ENCODE results near the gene OR8D2. TPM values are rescaled to one million over a fixed set of nuclear protein-coding genes. Genes with fewer than 3 reads are reported as not detected.

Gene OR8D2
- total and polyA plus RNA-seq, 2 of the 4 experiments (the other 2 are of a cell fraction): not detected

DNA sequence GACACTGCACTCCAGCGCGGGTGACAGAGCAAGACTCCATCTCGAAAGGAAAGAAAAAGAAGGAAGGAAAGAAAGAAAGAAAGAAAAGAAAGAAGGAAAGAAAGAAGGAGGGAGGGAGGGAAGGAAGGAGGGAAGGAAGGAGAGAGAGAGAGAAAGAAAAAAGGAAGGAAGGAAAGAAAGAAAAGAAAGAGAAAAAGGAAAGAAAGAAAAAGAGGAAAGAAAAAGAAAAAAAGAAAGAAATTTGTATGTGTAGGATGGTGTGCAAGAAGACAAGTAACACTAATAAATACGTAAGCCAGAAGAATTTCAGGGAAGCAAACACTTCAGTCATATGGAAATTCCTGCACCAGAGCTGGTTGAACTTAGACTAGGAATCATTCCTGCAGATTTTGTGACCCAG, 6.9 kb downstream of the OR8D2 start:
- BruUV-seq (replicated peaks): no TSS peak
- POLR2A ChIA-PET (ENCODE audit: unreplicated experiment): no interaction called here

More for the DNA sequence above, 6.9 kb downstream of the OR8D2 start:
- no peak overlapping the region for H3K4me2 ChIP-seq (ENCODE audit: low read depth, low read length)
- 100% methylated on average over 3 of the region's 4 CpGs; no CpG with 5 or more reads in 1 of the 2 experiments for WGBS, 2 experiments (ENCODE audit: extremely low coverage in 2 of 2, insufficient read length in 1 of 2)
- H4K5ac ChIP-seq (ENCODE audit: low read depth, low read length): no peak overlapping the region
- no peak overlapping the region for H2BK15ac ChIP-seq (ENCODE audit: low read depth, low read length)
- TF ChIP-seq MXI1 (IDR thresholded peaks at IDR 0.05; ENCODE audit: borderline replicate concordance, low read depth, low read length): no peak
- no peak for TF ChIP-seq FOS (IDR thresholded peaks at IDR 0.05; ENCODE audit: low read depth, low read length)
- no peak for TF ChIP-seq CEBPB (IDR thresholded peaks at IDR 0.05; ENCODE audit: low read depth, low read length)
- no peak for TF ChIP-seq CHD1 (IDR thresholded peaks at IDR 0.05; ENCODE audit: low read depth, low read length)
- TF ChIP-seq, protein P1, sequence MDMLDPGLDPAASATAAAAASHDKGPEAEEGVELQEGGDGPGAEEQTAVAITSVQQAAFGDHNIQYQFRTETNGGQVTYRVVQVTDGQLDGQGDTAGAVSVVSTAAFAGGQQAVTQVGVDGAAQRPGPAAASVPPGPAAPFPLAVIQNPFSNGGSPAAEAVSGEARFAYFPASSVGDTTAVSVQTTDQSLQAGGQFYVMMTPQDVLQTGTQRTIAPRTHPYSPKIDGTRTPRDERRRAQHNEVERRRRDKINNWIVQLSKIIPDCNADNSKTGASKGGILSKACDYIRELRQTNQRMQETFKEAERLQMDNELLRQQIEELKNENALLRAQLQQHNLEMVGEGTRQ (IDR thresholded peaks at IDR 0.05; ENCODE audit: low read depth, low read length): no peak
- TF ChIP-seq, protein P2, sequence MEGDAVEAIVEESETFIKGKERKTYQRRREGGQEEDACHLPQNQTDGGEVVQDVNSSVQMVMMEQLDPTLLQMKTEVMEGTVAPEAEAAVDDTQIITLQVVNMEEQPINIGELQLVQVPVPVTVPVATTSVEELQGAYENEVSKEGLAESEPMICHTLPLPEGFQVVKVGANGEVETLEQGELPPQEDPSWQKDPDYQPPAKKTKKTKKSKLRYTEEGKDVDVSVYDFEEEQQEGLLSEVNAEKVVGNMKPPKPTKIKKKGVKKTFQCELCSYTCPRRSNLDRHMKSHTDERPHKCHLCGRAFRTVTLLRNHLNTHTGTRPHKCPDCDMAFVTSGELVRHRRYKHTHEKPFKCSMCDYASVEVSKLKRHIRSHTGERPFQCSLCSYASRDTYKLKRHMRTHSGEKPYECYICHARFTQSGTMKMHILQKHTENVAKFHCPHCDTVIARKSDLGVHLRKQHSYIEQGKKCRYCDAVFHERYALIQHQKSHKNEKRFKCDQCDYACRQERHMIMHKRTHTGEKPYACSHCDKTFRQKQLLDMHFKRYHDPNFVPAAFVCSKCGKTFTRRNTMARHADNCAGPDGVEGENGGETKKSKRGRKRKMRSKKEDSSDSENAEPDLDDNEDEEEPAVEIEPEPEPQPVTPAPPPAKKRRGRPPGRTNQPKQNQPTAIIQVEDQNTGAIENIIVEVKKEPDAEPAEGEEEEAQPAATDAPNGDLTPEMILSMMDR (conservative IDR thresholded peaks at IDR 0.05; ENCODE audit: low read depth, low read length): no peak
- TF ChIP-seq RAD21 (IDR thresholded peaks at IDR 0.05; ENCODE audit: low read length): no peak
- no peak for TF ChIP-seq POLR2A (IDR thresholded peaks at IDR 0.05; ENCODE audit: low read depth, low read length)
- no peak for TF ChIP-seq SMC3 (IDR thresholded peaks at IDR 0.05; ENCODE audit: low read depth, low read length)
- no peaks in the 10 kb centered on the region for H3K9me1 ChIP-seq (ENCODE audit: insufficient read depth, low read length)
- in situ Hi-C loops (cut with MboI; ENCODE audit: low sequenced_read_pairs) (loop anchor here (10.0 kb wide), 1 partner anchor 238 kb away; no protein-coding TSS in a partner anchor), dilution Hi-C loops (cut with HindIII; ENCODE audit: low sequenced_read_pairs, unreplicated experiment) (no loop called here), intact Hi-C loops (cut with micrococcal nuclease) (no loop called here)
- no peak overlapping the region for H3K9ac ChIP-seq (ENCODE audit: low read depth, low read length)
- H2AK5ac ChIP-seq (ENCODE audit: low read depth, low read length): no peak overlapping the region
- H3K4ac ChIP-seq (ENCODE audit: low read depth, low read length): no peak overlapping the region
- H3K27ac ChIP-seq (ENCODE audit: insufficient read depth, low read length): no peak overlapping the region
- DNase-seq (no peak), ATAC-seq (ENCODE audit: low read depth) (no peak)
- H3K4me1 ChIP-seq (ENCODE audit: control insufficient read depth, insufficient read depth, low read length): peaks cover 2% of the 10 kb centered on the region; the same call in 1 of the 2 replicates
- H3K9me3 ChIP-seq (ENCODE audit: control insufficient read depth, insufficient read depth, low read length): no peaks in the 10 kb centered on the region
- H3K79me1 ChIP-seq (ENCODE audit: low read depth in 1 of 2, low read length in 2 of 2): no peaks in the 10 kb centered on the region
- no peak overlapping the region for H2BK5ac ChIP-seq (ENCODE audit: low read depth, low read length, poor library complexity, severe bottlenecking)
- CTCF ChIA-PET: no interaction called here
- no peaks in the 10 kb centered on the region for H3K36me3 ChIP-seq (ENCODE audit: control insufficient read depth, insufficient read depth, low read length)
- H3K14ac ChIP-seq (replicated peaks; ENCODE audit: low read depth, low read length): no peak overlapping the region
- 0 out of 2 replicates have a peak overlapping the region, but pooled peaks have one; percentile 38 for H2BK20ac ChIP-seq (ENCODE audit: low read depth, low read length)
- no peak overlapping the region; the same call in 1 of the 2 replicates for H3K18ac ChIP-seq (ENCODE audit: low read depth, low read length)
- H2AFZ ChIP-seq (replicated peaks; ENCODE audit: low read length, poor library complexity): no peak overlapping the region
- no peak overlapping the region for H4K91ac ChIP-seq (ENCODE audit: insufficient read depth, low read depth, low read length)
- no peak overlapping the region for H4K8ac ChIP-seq (ENCODE audit: low read depth in 2 of 2, low read length in 2 of 2)
- H4K20me1 ChIP-seq (ENCODE audit: insufficient read depth, low read length): no peaks in the 10 kb centered on the region
- H3K56ac ChIP-seq (ENCODE audit: extremely low read depth, insufficient read depth, low read length): no peak overlapping the region
- no peak overlapping the region for H3K23ac ChIP-seq (ENCODE audit: low read depth, low read length)
- H2BK120ac ChIP-seq (ENCODE audit: low read depth, low read length): no peak overlapping the region
- no peak overlapping the region for H3K4me3 ChIP-seq (ENCODE audit: insufficient read depth, low read depth, low read length)
- no peaks in the 10 kb centered on the region for H3K27me3 ChIP-seq (ENCODE audit: control insufficient read depth, insufficient read depth, low read length)
- no peak overlapping the region for H2AK9ac ChIP-seq (replicated peaks; ENCODE audit: low read depth, low read length, poor library complexity)

Data from IMR-90 (cell line).